HL-60 (cell line): ENCODE results near the gene RELN.
"Not testable (repeated sequence)": the region's sequence is repeated elsewhere in the genome, so short reads cannot be mapped to it uniquely, and the experiment has no call there.

Experiments
- DNase-seq, 2 experiments: peaks; one replicate each; pipeline ENCODE4 v3.0.0-alpha.2; 2010 to 2020; ENCODE audit warnings: low read depth in 1 of 2, low spot score in 1 of 2
- H3K27ac ChIP-seq: fragments of 250-450 bp; sonication (Bioruptor Pico); replicated peaks from 2 replicates; pipeline ENCODE4 v1.5.1; 2020; ENCODE audit warnings: mild to moderate bottlenecking, moderate library complexity
- H3K27me3 ChIP-seq: fragments of 250-450 bp; sonication (Bioruptor Pico); 2 replicates; pipeline ENCODE4 v1.5.1; 2021; ENCODE audit warnings: mild to moderate bottlenecking, moderate library complexity; ENCODE audit not compliant: insufficient read depth, poor library complexity, severe bottlenecking
- H3K4me3 ChIP-seq: replicated peaks from 2 replicates; pipeline ENCODE4 v1.5.1; 2011; ENCODE audit warnings: mild to moderate bottlenecking, control low read depth, low read length; ENCODE audit not compliant: insufficient read depth
- CTCF ChIP-seq: IDR thresholded peaks from one replicate; pipeline ENCODE4 v1.5.1; 2011; ENCODE audit warnings: low read length, control low read depth, inconsistent platforms; ENCODE audit not compliant: insufficient read depth
- GABPA ChIP-seq: IDR thresholded peaks from 2 replicates; pipeline ENCODE4 v1.6.1; 2012; ENCODE audit warnings: low read depth
- POLR2AphosphoS5 ChIP-seq: IDR thresholded peaks from 2 replicates; pipeline ENCODE4 v1.6.1; 2012; ENCODE audit warnings: low read depth
- REST ChIP-seq: IDR thresholded peaks from 2 replicates; pipeline ENCODE4 v1.6.1; 2012; ENCODE audit warnings: low read depth; ENCODE audit not compliant: insufficient replicate concordance
- SPI1 ChIP-seq: IDR thresholded peaks from 2 replicates; pipeline ENCODE4 v1.6.1; 2012; ENCODE audit warnings: low read depth, mild to moderate bottlenecking, borderline replicate concordance

The RELN gene

GRCh38 chr7:103824251-103824650 is 165.2 kb downstream of the RELN start:
- Histone ChIP-seq H3K4me3 (no peak overlapping the region), H3K27me3 (no peaks in the 10 kb centered on the region), H3K27ac (no peak overlapping the region)
- no peak for DNase-seq
- TF ChIP-seq REST (no peak), POLR2AphosphoS5 (no peak), GABPA (no peak), CTCF (no peak), SPI1 (no peak)

GRCh38 chr7:103823084-103823483 is 166.4 kb downstream of the RELN start:
- Histone ChIP-seq H3K27ac (no peak overlapping the region), H3K27me3 (no peaks in the 10 kb centered on the region), H3K4me3 (no peak overlapping the region)
- no peak for DNase-seq
- TF ChIP-seq REST (no peak), GABPA (no peak), POLR2AphosphoS5 (no peak)

- TF ChIP-seq POLR2AphosphoS5, result no peak
- no peak for TF ChIP-seq SPI1
- no peak for TF ChIP-seq CTCF
- DNase-seq, result no peak
- Histone ChIP-seq H3K4me3 (no peak overlapping the region), H3K27ac (no peak overlapping the region), H3K27me3 (no peaks in the 10 kb centered on the region)
Measured at GRCh38 chr7:103821092-103821491, 168.4 kb downstream of the RELN start.

- not testable (repeated sequence) for H3K4me3 ChIP-seq, DNase-seq, H3K27ac ChIP-seq, H3K27me3 ChIP-seq
Measured at GRCh38 chr7:103815972-103816371, 173.5 kb downstream of the RELN start.

GRCh38 chr7:103813970-103814369 is 175.5 kb downstream of the RELN start:
- H3K27me3 ChIP-seq, result no peaks in the 10 kb centered on the region
- DNase-seq, result no peak
- H3K4me3 ChIP-seq, result no peak overlapping the region
- no peak overlapping the region for H3K27ac ChIP-seq
- TF ChIP-seq GABPA, result no peak
- TF ChIP-seq SPI1, result no peak
- TF ChIP-seq CTCF, result no peak
- no peak for TF ChIP-seq REST
- TF ChIP-seq POLR2AphosphoS5, result no peak
